ENCODE results near the gene BLCAP.

DNA sequence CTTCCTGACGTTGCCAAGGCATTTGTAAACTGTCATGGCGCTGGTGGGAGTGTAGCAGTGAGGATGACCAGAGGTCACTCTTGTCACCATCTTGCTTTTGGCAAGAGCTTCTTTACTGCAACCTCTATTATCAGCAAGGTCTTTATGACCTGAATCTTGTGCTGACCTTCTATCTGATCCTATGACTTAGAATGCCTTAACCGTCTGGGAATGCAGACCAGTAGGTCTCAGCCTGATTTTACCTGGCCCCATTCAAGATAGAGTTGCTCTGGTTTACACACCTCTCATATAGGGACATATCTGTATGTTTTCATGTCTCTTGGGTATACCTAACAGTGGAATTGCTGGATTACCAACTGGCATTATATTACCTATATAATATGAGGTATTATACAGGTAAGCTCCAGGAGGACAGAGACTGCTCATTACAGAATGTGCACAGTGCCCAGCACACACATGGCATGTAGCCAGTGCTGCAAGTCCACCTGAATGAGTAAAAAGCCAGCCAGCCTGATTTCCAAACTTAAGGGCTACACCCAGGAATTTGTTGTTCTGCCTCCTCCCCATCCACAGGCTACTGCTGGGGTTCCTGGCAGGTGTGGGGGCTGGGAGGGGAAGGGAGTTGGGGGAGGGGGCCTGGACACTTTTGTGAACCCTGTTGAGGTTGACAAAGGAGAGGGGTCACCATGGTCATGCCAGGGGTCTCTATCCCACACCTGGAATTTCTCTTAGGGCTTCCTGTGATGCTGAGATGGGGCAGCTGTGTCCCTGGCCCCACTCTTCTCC lies 35.2 kb upstream of the BLCAP start:
- TF ChIP-seq, protein P1, sequence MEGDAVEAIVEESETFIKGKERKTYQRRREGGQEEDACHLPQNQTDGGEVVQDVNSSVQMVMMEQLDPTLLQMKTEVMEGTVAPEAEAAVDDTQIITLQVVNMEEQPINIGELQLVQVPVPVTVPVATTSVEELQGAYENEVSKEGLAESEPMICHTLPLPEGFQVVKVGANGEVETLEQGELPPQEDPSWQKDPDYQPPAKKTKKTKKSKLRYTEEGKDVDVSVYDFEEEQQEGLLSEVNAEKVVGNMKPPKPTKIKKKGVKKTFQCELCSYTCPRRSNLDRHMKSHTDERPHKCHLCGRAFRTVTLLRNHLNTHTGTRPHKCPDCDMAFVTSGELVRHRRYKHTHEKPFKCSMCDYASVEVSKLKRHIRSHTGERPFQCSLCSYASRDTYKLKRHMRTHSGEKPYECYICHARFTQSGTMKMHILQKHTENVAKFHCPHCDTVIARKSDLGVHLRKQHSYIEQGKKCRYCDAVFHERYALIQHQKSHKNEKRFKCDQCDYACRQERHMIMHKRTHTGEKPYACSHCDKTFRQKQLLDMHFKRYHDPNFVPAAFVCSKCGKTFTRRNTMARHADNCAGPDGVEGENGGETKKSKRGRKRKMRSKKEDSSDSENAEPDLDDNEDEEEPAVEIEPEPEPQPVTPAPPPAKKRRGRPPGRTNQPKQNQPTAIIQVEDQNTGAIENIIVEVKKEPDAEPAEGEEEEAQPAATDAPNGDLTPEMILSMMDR (IDR thresholded peaks at IDR 0.05; ENCODE audit: low read depth, low read length, missing input control): no peak
- TF ChIP-seq NR2F2 (IDR thresholded peaks at IDR 0.05): no peak
- TF ChIP-seq, protein P2, sequence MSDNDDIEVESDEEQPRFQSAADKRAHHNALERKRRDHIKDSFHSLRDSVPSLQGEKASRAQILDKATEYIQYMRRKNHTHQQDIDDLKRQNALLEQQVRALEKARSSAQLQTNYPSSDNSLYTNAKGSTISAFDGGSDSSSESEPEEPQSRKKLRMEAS (IDR thresholded peaks at IDR 0.05): no peak
- TF ChIP-seq RAD21 (IDR thresholded peaks at IDR 0.05): no peak
- TF ChIP-seq, protein P3, sequence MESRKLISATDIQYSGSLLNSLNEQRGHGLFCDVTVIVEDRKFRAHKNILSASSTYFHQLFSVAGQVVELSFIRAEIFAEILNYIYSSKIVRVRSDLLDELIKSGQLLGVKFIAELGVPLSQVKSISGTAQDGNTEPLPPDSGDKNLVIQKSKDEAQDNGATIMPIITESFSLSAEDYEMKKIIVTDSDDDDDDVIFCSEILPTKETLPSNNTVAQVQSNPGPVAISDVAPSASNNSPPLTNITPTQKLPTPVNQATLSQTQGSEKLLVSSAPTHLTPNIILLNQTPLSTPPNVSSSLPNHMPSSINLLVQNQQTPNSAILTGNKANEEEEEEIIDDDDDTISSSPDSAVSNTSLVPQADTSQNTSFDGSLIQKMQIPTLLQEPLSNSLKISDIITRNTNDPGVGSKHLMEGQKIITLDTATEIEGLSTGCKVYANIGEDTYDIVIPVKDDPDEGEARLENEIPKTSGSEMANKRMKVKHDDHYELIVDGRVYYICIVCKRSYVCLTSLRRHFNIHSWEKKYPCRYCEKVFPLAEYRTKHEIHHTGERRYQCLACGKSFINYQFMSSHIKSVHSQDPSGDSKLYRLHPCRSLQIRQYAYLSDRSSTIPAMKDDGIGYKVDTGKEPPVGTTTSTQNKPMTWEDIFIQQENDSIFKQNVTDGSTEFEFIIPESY (IDR thresholded peaks at IDR 0.05): no peak
- TF ChIP-seq GABPA (IDR thresholded peaks at IDR 0.05 in 1 of 2, conservative IDR thresholded peaks at IDR 0.05 in 1 of 2): no peak
- no peak for TF ChIP-seq HNF4G (IDR thresholded peaks at IDR 0.05)
- TF ChIP-seq YY1 (IDR thresholded peaks at IDR 0.05): no peak
- TF ChIP-seq, protein P4, sequence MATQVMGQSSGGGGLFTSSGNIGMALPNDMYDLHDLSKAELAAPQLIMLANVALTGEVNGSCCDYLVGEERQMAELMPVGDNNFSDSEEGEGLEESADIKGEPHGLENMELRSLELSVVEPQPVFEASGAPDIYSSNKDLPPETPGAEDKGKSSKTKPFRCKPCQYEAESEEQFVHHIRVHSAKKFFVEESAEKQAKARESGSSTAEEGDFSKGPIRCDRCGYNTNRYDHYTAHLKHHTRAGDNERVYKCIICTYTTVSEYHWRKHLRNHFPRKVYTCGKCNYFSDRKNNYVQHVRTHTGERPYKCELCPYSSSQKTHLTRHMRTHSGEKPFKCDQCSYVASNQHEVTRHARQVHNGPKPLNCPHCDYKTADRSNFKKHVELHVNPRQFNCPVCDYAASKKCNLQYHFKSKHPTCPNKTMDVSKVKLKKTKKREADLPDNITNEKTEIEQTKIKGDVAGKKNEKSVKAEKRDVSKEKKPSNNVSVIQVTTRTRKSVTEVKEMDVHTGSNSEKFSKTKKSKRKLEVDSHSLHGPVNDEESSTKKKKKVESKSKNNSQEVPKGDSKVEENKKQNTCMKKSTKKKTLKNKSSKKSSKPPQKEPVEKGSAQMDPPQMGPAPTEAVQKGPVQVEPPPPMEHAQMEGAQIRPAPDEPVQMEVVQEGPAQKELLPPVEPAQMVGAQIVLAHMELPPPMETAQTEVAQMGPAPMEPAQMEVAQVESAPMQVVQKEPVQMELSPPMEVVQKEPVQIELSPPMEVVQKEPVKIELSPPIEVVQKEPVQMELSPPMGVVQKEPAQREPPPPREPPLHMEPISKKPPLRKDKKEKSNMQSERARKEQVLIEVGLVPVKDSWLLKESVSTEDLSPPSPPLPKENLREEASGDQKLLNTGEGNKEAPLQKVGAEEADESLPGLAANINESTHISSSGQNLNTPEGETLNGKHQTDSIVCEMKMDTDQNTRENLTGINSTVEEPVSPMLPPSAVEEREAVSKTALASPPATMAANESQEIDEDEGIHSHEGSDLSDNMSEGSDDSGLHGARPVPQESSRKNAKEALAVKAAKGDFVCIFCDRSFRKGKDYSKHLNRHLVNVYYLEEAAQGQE (IDR thresholded peaks at IDR 0.05): no peak
- TF ChIP-seq TAF1 (conservative IDR thresholded peaks at IDR 0.05): no peak

Data from liver (tissue), 3 donors.